Measurements from ENCODE around the gene NCKAP5L. TPM values are rescaled to one million over a fixed set of nuclear protein-coding genes. Genes with fewer than 3 reads are reported as not detected.
"Not testable (repeated sequence)": the region's sequence is repeated elsewhere in the genome, so short reads cannot be mapped to it uniquely, and the experiment has no call there.

NCKAP5L gene
- total RNA-seq, 2 donors from 2014 or later, result 2.4 to 4.1 TPM

GRCh38 chr12:49863946-49864797 is 36.0 kb upstream of the NCKAP5L start:
- H3K9ac ChIP-seq (ENCODE audit: low read depth in 2 of 2, low read length in 2 of 2), result no peak overlapping the region
- intact Hi-C loops (cut with DNase I), result loop anchor here (10.0 kb wide), 1 partner anchor 201 kb away; no protein-coding TSS in a partner anchor
- H3K9me3 ChIP-seq, result no peaks in the 10 kb centered on the region
- TF ChIP-seq CTCF (IDR thresholded peaks at IDR 0.05), result no peak
- no peak overlapping the region for H3K4me3 ChIP-seq
- H3K4me1 ChIP-seq, result peaks cover 7% of the 10 kb centered on the region
- H3K27ac ChIP-seq, result no peak overlapping the region
- no peaks in the 10 kb centered on the region for H3K36me3 ChIP-seq
- DNase-seq, result no peak
- H3K27me3 ChIP-seq, result no peaks in the 10 kb centered on the region

- not testable (repeated sequence) for H3K4me3 ChIP-seq
Observed at GRCh38 chr12:49860921-49861320, 32.7 kb upstream of the NCKAP5L start.

GRCh38 chr12:49855890-49856289 is 27.7 kb upstream of the NCKAP5L start:
- H3K4me3 ChIP-seq; H3K36me3 ChIP-seq; intact Hi-C loops (cut with DNase I); H3K9me3 ChIP-seq; H3K27me3 ChIP-seq; H3K27ac ChIP-seq; H3K9ac ChIP-seq (ENCODE audit: low read depth in 2 of 2, low read length in 2 of 2); H3K4me1 ChIP-seq; DNase-seq: not testable (repeated sequence)

More at GRCh38 chr12:49860921-49861320, 32.7 kb upstream of the NCKAP5L start:
- not testable (repeated sequence) for H3K27ac ChIP-seq; H3K9ac ChIP-seq (ENCODE audit: low read depth in 2 of 2, low read length in 2 of 2); DNase-seq; H3K9me3 ChIP-seq; H3K27me3 ChIP-seq; H3K4me1 ChIP-seq; H3K36me3 ChIP-seq
- intact Hi-C loops (cut with DNase I), result loop anchor here (10.0 kb wide), 1 partner anchor 204 kb away; no protein-coding TSS in a partner anchor

GRCh38 chr12:49854976-49855375 is 26.8 kb upstream of the NCKAP5L start:
- no peak overlapping the region for H3K9ac ChIP-seq (ENCODE audit: low read depth in 2 of 2, low read length in 2 of 2)
- H3K27ac ChIP-seq, result no peak overlapping the region
- no peaks in the 10 kb centered on the region for H3K4me1 ChIP-seq
- H3K36me3 ChIP-seq, result no peaks in the 10 kb centered on the region
- DNase-seq, result no peak
- no peaks in the 10 kb centered on the region for H3K9me3 ChIP-seq
- no peak overlapping the region for H3K4me3 ChIP-seq
- intact Hi-C loops (cut with DNase I), result no loop called here
- TF ChIP-seq CTCF (IDR thresholded peaks at IDR 0.05), result no peak
- H3K27me3 ChIP-seq, result no peaks in the 10 kb centered on the region

GRCh38 chr12:49853671-49854070 is 25.5 kb upstream of the NCKAP5L start:
- no peak for TF ChIP-seq CTCF (IDR thresholded peaks at IDR 0.05)
- intact Hi-C loops (cut with DNase I), result no loop called here

GRCh38 chr12:49847161-49847560 is 18.9 kb upstream of the NCKAP5L start:
- intact Hi-C loops (cut with DNase I), result no loop called here
- H3K27ac ChIP-seq, result no peak overlapping the region
- H3K4me1 ChIP-seq, result no peaks in the 10 kb centered on the region
- H3K27me3 ChIP-seq, result no peaks in the 10 kb centered on the region
- H3K9me3 ChIP-seq, result no peaks in the 10 kb centered on the region
- H3K36me3 ChIP-seq, result no peaks in the 10 kb centered on the region
- no peak for TF ChIP-seq CTCF (IDR thresholded peaks at IDR 0.05)
- no peak overlapping the region for H3K4me3 ChIP-seq
- no peak for DNase-seq
- no peak overlapping the region for H3K9ac ChIP-seq (ENCODE audit: low read depth in 2 of 2, low read length in 2 of 2)

More at GRCh38 chr12:49853671-49854070, 25.5 kb upstream of the NCKAP5L start:
- Histone ChIP-seq H3K4me1 (no peaks in the 10 kb centered on the region), H3K27ac (no peak overlapping the region), H3K9me3 (no peaks in the 10 kb centered on the region), H3K4me3 (no peak overlapping the region), H3K27me3 (no peaks in the 10 kb centered on the region), H3K9ac (ENCODE audit: low read depth in 2 of 2, low read length in 2 of 2) (no peak overlapping the region), H3K36me3 (no peaks in the 10 kb centered on the region)
- no peak for DNase-seq
